GM19372 (cell line): ENCODE measurements around the gene DDI2.
"Not testable (repeated sequence)": the region's sequence is repeated elsewhere in the genome, so short reads cannot be mapped to it uniquely, and the experiment has no call there.

ENCODE experiments used
- ATAC-seq: cut with Tn5 transposase; IDR thresholded peaks from one replicate; pipeline ENCODE4 v1.9.1; 2021; ENCODE audit warnings: mild to moderate bottlenecking, low read depth, moderate library complexity; ENCODE audit not compliant: unreplicated experiment

The DDI2 gene

DNA sequence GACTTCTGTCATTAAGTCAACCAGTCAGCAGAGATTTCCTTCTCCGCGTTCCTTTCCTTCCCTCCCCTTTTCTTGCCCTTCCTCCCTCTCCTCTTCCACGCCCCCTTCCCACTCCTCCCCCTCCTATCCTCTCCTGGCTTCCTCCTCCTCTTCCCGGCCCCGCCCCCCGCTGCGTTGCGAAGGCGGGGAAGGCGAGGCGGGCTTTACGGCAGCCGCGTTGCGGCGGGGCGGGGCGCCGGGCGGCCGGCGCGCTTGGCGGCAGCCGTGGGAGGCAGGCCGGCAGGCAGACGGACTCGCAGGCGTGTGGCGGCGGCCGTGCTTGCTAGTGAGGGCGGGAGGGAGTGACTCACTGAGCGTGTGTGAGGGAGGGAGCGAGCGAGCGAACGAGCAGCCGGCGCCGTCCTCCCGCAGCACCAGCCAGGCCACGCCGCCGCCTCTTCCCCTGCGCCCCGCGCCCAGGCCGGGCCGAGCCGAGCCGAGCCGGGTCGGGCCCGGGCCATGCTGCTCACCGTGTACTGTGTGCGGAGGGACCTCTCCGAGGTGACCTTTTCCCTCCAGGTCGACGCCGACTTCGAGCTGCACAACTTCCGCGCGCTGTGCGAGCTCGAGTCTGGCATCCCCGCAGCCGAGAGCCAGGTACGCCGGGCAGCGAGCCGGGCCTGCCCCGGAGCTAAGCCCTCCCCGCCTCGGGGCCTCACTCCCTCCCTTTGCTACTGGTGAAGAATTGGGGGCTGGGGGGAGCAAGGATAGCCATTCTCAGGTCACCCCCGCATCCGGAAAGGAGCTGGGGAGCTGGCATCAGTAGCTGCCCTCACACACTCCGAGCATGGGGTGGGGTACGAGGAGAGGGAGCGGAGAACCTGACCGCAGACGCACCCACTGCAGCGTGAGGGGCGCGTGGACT lies at the start of gene DDI2:
Gene DDI2 (plus strand): TSS at position 286 of the 904 bp plus-strand sequence. CDS start 213 bp downstream, at position 499.
- ATAC-seq, result peak; percentile 69

DNA sequence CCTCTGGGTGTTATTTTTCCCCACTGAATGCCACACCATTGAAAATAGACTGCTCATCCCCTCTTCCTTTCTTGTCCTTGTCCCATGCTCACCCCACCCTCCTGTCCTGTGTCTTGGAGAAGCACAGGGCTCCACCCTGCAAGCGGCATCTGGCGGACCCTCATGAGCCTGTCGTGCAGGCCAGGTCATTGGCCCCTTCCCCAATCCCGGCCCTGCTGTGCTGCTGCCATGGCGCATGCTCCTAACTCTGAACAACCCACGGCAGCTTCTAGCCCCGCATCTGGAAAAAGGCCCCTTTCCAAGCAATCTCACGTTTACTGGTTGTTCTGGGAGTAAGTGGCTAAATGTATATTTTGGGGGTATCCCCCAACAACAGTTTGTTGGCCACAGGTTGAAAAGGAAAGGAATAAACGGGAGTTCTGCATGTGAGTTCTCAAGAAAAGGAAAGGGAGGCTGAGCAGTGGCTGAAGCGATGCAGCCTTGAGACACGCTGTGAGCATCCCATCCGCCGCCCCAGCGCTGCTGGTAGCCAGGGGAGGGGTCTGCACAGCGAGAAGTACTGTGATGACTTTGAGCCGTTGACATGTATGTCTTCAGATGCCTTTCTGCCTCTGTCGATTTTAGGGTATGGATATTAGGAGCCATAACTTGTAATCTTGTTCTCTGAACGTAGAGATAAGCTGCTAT lies 48.7 kb upstream of the DDI2 start:
- no peak for ATAC-seq

DNA sequence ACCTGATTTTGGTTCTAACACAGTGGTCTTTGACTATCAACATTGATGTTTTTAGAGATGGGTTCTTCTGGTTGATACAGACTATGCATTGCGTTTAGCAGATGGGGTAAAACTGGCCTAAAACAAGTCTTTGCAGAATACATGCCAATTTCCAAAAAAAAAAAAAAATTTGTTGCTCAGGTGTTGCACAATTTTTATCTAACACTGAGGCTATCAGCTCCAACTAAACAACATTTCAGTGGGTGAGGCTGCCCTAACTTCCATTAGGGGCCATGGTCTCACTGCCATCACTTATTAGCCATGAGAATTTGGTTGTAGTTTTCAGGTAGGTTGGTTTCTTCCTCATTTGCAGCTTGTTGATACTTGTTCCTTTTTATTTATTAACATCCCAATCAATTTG lies 46.4 kb upstream of the DDI2 start:
- ATAC-seq, result no peak

DNA sequence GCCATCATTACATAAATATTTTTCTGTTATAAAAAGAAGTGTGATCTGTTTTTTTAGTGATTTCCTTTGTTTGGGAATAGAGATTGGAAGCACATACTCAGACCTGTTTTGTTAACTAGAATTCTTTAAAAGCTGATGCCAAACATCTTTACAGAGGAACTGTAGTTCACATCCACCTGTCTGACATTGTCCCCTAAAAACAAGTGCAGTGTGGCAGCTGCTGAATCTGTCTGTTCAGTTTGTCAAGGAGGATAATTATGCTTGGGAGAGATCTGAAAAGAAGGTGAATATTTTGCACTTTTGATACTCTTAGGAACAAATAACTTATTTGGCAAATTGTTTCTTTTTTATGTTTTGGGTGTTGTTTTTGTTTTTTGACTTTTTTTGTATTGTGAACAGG lies 46.0 kb upstream of the DDI2 start:
- ATAC-seq, result no peak

DNA sequence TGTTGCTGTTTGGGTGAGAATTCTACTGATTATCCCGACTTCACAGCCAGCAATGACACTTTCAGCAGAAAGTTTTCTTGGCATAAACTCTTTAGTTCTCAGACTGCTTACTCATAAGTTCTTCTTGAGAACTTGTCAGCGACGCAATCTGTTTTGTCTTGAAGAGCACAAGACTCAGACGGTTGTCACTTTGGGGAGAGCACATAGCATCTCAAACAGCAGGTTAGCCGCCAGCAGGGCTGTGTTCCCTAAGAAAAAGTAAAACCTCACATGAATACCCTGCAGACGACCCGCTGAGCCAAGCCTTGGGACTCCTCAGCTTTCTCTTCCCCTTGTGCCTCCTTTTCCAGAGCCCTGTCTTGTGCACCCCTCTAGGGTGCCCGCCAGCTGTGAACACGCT lies 43.8 kb upstream of the DDI2 start:
- no peak for ATAC-seq

DNA sequence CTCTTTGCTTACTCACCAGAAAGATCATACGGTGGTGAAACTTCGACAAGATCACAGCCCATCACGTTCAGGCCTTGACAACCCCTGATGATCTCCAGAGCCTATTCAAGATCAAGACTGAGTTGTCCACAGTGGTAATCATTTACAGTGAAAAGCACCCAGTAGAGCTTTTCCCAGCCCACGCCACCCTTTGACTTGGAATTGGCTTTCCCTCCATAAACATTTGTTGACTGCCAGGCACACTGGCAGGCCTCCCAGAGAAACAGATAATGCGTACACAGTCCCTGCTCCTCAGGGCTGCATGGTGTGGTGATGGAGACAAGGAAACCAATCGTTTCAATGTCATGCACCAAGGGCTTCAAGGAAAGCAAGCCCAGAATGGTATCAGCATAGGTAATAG lies 42.5 kb upstream of the DDI2 start:
- no peak for ATAC-seq

DNA sequence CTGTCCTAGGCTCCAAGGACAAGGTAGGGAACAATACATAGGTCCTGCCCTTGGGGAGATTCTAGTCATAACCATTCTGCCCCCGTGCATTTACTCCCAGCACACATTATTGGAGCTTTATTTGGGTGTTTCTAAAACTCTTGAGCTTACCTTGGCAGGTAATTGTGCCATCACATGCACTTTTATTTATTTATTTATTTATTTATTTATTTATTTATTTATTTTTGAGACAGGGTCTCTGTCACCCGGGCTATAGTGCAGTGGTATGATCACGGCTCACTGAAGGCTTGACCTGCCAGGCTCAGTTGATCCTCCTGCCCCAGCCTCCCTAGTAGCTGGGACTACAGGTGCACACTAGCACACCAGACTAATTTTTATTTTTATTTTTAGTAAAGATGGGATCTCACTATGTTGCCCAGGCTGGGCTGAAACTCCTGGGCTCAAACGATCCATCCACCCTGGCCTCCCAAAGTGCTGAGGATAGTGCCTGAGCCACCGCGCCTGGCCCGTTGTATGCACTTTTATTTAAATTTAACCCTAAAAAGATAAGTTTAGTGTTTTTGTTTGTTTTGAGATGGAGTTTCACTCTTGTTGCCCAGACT lies 41.6 kb upstream of the DDI2 start:
- no peak for ATAC-seq

DNA sequence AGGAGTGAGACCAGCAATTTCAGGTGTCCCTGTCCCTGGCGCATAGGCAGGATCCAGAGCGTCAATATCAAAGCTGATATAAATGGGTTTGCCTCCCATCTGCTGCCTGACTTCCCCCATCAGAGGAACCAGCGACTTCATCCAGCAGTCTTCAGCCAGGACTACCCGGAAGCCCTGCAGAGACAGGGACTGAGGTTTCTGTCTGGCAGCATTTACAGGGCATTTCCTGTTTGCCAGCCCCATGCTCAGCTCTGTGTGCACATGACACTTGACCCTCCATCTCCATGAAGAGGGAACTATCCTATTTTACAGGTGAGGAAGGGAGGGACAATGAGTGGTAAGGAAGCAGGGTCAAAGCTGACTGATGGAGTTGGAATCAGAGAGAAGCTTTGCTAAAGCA lies 39.6 kb upstream of the DDI2 start:
- ATAC-seq, result no peak

DNA sequence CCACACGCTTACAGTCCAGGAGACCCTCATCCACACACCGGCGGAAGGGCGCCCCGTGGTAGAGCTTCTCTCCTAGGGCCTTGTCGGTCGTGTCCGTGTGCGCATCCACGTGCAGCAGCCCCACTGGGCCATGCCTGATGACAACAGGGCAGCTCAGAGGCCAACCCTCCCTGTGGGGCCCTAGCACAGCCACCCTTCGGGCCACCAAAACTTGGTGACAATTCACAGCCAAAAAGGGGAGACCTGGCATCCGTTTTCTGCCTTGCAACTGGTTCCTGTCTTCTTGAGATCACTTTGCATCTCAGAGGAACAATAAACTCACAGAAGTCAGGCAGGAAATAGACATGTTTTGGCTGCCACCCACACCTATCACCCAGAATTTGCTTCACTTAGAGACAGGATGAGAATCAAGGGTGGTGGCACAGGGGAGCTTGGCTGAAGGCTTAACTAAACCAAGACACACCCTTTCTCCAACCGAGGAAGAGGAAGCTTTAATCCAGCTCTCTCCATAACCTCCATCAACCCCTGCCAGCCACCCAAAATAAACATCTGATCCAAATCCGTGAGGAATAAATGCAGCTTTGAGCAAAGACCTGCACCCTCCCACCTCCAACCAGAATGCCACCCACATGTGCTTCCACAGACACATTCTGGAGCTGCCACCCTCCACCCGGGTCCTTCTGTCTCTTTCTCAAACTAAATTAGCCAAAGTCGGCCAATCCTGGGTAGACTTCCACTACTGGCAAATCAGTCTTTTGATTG lies 38.2 kb upstream of the DDI2 start:
- no peak for ATAC-seq

DNA sequence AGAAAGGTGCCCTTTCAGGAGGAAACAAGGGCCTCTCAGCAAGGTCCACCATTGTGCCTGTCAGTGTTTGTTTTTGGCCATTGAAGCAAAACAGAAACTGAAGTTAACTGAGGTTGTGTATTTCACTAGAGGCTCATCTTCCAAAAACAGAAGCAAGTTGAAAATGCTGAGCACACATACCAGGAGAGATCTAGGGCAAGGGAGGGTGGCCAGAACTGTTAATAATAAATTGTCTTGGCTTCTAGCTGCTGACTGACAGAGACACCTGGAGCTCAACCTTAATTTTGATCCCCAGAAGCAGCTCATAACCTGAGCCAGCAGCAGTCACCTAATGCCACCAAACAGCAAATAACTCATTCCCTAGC lies 37.6 kb upstream of the DDI2 start:
- ATAC-seq, result no peak

DNA sequence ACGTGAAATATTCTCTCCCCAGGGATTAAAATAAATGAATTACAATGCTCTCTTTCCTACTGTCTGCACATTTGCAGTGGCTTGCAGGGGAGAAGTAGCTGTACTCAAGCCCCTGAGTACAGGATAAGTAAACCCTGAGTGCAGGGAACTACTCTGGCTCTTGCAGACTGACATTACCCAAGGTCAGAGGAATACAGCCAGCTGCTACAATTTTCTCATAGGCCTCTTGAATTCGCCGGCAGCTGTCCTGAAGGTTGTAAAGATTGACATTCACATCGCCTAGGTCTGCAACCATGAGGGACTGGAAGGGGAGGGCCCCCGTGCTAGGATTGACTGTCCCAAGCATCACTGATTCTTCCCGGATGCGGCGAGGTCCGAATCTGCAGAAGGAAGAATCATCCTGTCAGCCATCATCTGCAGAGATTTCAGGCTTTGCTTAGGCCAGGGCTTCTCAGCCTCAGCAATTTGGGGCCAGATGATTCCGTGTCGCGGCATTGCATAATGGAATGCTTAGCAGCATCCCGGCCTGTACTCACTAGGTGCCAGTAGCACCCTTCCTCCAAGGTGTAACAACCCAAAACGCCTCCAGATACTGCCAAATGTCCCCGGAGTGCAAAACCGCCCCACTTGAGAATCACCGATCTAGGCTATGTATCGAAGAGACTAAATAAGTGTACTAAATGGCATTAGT lies 34.1 kb upstream of the DDI2 start:
- ATAC-seq, result no peak

DNA sequence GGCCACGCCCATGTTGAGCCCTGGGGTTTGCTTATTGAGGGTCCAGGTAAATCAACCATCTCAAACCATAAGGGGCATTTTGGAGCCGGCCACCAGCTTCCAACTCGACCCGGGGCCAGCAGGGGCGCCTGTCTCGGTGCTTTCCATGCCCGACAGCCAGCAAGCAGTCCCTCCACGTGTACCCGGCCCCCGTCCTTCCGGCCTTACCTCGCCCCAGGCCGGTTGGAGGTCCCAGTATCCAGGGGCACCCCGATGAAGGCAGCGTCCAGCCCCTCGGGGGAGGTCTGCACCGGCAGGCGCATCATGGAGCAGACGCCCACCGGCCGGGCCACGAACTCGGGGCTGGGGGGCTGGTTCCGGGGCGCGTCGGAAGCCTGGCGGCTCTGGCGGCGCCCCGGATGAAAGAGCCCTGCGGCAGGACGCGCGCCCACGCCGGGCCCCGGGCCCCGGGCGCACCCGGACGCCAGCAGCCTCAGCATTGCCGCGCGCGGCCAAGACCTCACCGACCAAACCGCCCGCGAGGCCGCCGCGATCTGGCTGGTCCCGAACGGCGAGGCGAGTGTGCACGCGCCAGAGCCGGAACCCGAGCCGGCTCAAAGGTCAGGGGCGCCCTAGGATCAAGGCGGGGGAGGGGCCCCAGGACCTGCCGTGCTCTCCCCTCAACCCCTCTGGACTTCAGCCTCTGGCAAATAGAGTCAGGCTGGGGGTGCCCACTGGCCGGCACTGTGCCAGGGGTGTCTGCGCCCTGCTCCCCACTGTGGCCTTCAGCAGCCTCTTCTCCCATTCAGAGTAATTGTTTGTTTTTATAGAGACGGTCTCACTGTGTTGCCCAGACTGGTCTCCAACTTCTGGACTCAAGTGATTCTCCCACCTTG lies 32.5 kb upstream of the DDI2 start, which contains the start of gene AGMAT:
Gene AGMAT (minus strand): TSS at position 563 of the 875 bp plus-strand sequence. CDS start 84 bp downstream, at position 479.
- peak; percentile 73 for ATAC-seq

DNA sequence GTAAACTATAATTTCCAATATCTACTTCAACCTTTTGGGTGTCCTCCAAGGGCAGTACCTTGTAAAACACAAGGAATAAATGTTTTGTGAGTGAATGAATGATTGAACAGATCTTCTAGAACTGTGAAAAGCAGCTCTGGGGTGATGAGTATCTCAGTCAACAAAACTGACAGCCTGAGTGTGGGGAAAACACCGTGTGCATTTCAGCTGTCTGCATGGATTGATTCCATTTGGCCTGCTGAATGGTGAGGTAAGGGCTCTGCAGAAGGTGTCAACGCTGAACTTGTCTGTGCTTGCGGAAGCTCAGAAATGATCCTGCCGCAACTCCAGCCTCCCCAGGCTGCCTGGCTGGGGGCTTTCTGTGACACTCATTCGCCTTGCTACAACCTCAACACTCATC lies 25.0 kb upstream of the DDI2 start:
- ATAC-seq, result no peak

DNA sequence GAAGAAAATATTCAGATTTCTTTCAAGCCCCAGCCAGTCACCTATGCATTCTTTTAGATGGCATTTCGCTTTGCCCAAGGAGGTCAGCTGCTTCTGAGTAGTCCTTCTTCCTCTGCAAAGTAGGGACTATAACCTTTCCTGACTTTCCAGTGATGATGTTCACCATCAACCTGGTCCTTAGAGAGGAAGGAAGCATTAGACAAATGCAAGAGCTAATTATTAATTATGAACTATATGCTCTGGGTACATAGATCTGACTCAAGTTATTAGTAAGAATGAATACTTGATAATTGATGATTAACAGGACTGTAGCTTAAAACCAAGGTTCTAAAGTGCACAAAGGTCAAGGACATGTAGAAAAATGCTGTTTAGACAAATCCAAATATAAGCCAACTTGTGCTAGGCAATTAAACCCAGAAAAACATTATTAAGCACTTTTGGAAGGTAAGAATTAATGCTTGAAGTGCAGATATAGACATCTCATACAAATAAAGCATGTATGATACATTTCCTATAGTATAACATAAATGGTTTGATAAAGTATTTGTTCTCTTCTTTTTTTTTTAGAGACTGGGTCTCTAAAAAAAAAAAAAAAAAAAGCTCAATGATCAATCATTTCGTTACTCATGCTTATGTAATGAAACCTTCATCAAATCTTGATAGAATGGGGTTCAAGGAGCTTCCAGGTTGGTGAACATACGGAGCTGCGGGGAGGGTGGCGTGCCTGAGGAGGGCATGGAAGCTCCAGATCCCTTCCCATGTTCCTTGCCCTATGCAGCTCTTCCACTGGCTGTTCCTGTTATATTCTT lies 21.2 kb upstream of the DDI2 start:
- ATAC-seq, result no peak

DNA sequence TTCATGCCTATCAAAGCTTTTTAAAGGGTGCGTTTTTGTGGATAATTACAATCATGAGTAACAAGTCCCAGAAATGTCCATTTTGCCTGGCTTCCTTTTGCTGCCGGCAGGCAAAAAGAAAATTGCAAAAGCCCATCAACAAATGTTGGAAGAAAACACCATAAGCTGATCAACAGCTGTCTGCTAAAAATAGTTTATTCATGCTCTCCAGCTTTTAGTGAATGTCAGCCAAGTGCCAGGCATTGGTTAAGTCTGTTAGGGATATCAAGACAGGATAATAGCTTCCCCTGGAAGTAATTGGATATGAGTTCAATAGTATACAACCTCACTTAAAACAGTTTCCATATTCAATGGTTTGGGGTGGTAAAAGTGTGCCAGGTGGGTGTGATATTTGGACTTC lies 18.8 kb upstream of the DDI2 start:
- no peak for ATAC-seq

DNA sequence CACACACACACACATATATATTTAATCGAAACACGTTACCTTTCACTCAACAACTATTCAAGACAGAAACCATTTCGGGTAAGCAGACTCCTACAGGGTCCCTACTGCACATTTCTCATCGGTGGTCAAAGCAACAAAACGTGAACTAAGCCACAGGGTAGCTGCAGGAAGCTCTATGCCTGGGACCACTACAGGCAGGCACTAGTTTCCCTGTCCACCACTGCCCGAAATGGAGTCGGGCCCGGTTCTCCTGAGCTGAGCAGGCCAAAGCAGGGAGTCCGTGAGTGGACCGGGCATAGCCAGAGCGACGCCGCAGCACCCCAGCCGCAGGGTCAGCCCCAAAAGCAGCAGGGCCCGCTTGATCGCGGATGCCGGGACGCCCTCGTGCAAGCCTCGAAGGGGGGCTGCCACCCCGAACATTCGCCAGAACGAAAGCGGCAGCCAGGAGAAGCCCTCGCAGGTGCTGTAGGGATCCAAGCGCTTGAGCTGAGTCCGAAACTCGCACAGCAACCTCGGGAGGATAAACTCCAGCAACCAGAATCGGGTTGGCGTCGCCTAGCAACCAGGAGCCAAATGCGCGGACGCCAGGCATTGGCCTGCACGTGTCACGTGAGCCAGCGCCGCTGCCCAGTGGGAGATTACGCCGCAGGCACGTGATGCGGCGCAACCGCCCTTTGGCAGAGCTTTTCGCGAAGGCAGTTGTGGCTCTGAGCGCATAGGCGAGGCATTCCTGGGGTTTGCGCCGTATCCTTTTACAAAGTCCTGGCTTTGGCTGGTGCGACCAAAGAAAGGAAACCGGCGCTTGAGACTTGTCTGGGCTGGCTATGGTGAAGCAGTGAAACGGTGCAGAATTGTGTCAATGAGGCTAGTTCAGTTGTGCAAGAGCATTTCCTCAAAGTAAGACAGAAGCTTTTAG lies 13.9 kb upstream of the DDI2 start:
- peak; percentile 96 for ATAC-seq

DNA sequence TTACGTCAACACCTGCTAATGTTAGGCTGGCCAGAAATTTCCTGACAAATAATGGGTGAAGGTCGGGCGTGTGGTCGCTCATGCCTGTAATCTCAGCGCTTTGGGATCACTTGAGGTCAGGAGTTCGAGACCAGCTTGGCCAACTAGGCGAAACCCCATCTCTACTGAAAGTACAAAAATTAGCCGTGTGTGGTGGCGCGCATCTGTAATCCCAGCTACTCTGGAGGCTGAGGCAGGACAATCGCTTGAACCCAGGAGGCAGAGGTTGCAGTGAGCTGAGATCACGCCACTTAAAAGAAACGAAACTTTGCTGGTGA lies 13.3 kb upstream of the DDI2 start:
- not testable (repeated sequence) for ATAC-seq
